IPS-11a (cell line): ENCODE results near the gene EHMT2.
"Not testable (repeated sequence)": the region's sequence is repeated elsewhere in the genome, so short reads cannot be mapped to it uniquely, and the experiment has no call there.

ENCODE experiments used
- H3K4me3 ChIP-seq: one replicate; pipeline ENCODE4 v1.5.1; 2013; ENCODE audit warnings: low read depth, low read length, control low read depth

Gene EHMT2

DNA sequence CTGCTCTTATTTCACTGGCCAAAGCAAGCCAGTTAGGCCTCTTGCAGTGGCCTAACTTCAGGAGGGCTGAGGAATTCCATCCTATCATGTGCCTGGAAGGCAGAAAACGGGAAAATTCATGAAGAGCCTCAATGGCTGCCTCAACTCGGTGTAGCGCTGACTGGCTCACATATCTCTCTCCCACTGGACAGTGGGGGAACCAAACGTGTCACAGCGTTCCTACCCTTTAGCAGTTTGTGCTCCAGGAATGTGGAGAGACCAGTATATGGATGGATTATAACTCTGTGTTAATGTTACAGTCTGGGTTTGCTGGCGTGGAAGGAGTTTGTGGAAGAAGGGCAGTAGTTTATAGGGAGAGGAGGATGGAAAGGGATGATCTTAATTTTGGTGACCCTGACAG, 18.3 kb upstream of the EHMT2 start:
- H3K4me3 ChIP-seq: no peak overlapping the region

DNA sequence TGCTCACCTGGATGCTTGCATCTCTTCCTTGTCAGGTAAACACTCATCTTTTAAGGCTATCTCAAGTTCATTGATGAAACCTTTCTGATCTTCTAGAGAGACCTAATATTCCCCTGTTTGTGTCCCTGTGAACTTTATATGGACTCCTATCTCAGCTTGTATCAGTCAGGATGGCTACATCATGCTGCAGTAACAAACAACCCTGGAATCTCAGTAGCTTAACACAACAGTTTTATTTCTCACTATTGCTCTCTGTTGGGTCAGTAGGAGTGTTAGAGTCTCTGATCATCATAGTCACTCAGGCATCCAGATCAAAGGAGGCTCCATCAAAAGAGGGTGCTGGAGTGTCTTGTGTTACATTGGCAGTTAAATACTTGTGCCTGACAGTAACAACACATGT, 17.9 kb upstream of the EHMT2 start:
- H3K4me3 ChIP-seq: no peak overlapping the region

DNA sequence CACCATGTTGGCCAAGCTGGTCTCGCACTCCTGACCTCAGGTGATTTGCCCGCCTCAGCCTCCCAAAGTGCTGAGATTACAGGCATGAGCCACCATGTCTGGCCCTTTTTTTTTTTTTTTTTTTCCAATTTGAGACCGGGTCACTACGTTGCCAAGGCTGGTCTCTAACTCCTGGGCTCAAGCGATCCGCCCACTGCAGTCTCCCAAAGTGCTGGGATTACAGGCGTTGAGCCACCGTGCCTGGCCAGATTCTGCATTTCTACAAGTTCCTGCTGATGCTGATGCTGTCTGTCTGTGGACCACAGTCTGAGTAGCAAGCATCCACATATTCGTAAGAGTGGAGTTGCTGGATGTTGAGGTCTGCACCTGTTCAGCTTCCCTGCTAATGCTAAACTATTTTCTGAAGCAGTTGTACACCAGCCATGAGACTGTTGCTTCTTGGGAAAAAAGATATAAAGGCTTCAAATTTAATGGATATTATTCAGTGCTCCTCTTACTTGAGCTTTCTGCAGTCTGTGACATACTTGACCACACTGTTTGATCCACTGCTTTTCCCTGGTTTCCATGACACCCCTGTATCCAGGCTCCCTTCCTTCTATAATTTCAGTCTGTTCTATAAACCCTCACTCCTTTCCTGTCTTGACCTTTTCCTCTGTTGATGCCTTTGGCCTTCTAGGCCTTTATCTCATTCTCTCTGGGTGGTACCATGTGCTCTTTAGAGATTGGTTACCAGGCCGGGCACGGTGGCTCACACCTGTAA, 14.5 kb upstream of the EHMT2 start:
- no peak overlapping the region for H3K4me3 ChIP-seq

DNA sequence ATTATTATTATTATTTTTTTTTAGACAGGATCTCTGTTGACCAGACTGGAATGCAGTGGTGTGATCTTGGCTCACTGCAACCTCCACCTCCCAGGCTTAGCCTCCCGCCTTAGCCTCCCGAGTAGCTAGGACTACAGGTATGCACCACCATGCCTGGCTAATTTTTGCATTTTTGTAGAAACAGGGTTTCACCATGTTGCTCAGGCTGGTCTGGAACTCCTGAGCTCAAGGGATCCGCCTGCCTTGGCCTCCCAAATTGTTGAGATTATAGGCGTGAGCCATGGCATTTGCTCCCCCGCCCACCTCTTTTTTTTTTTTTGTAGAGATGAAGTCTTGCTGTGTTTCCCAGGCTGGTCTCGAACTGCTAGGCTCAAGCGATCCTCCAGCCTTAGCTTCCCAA, 11.8 kb upstream of the EHMT2 start:
- H3K4me3 ChIP-seq: not testable (repeated sequence)

DNA sequence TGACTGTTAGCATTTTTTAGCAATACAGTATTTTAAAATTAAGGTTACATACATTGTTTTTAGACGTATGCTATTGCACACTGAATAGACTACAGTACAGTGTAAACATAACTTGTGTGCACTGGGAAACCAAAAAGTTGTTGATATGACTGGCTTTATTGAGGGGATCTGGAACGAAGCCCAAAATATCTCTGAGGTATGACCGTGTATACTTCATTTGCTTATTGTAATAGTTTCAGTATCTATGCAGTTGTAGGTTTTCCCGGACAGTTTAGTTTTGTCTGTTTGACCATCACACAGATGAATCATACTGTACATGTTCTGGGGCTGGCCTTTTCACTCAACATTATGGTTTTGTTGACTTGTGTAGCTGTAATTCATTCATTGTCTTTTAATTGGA, 11.3 kb upstream of the EHMT2 start:
- H3K4me3 ChIP-seq: no peak overlapping the region

DNA sequence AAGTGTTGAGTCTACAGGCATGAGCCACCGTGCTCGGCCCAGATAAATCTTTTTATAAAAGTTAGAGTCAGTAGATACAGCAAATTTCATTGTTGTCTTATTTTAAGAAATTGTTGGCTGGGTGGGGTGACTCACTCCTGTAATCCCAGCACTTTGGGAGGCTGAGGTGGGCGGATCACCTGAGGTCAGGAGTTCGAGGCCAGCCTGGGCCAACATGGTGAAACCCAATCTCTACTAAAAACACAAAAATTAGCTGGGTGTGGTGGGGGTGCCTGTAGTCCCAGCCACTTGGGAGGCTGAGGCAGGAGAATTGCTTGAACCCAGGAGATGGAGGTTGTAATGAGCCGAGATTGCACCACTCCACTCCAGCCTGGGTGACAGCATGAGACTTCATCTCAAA, 10.8 kb upstream of the EHMT2 start:
- not testable (repeated sequence) for H3K4me3 ChIP-seq

DNA sequence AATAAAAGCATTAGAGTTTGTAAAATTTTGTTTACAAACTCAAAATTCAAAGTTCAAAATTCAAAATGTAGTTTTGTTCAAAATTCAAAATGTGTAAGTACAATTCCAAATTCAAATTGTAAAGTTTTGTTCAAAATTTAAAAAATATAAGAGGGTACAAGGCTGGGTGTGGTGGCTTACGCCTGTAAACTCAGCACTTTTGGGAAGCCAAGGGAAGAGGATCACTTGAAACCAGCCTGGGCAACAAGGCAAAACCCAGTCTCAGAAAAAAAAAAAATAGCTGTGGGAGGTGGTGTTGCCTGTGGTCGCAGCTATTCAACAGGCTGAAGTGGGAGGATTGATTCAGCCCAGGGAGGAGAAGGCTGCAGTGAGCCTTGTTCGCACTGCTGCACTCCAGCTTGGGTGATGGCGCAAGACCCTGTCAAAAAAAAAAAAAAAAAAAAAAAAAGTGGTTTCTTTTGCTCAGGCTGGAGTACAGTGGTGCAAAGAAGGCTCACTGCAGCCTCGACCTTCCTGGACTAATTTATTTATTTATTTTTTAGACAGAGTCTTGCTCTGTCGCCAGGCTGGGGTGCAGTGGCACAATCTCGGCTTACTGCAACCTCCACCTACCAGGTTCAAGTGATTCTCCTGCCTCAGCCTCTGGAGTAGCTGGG, 9.8 kb upstream of the EHMT2 start:
- no peak overlapping the region for H3K4me3 ChIP-seq

DNA sequence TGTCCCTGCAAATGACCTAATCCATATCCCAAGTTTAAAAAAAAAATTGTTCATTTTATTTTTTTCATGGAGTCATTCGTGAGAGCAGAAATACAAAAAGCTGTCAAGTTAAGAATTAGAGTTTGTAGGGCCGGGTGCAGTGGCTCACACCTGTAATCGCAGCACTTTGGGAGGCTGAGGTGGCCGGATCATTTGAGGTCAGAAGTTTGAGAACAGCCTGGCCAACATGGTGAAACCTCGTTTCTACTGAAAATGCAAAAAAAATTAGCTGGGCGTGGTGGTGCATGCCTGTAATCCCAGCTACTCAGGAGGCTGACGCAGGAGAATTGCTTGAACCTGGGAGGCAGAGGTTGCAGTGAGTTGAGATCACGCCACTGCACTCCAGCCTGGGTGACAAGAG, 9.2 kb upstream of the EHMT2 start:
- not testable (repeated sequence) for H3K4me3 ChIP-seq

DNA sequence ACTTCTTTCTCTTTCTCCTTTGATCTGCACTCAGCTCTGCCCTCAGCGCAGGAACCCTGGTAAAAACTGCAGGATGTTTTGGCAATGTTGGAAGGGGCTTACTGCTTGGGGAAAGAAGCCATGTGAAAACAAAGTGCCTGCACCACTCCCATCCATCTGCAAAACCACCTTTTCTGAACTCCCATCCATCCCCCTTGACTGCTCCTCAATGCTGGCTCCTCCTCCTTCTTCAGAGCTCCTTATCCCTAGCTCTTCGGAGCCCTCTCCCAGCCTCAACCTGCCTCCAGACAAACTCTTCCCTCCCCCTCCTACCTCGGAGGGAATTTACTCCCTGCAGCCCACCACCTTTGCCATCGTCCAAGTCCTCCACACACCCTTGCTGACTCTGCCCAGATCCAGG, 8.6 kb upstream of the EHMT2 start:
- H3K4me3 ChIP-seq: no peak overlapping the region

DNA sequence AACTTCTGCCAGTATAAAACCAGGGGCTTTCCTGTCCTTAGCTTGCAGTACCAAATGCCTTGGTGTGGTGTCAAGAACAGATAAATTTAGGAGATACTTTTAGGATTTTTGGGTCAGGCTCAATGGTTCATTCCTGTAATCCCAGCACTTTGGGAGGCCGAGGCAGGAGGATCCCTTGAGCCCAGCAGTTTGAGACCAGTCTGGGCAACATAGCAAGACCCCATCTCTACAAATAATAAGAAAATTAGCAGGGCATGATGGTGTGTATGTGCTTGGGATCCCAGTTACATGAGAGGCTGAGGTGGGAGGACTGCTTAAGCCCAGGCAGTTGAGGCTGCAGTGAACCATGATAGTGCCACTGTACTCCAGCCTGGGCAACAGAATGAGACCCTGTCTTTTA, 7.5 kb upstream of the EHMT2 start:
- H3K4me3 ChIP-seq: no peak overlapping the region

DNA sequence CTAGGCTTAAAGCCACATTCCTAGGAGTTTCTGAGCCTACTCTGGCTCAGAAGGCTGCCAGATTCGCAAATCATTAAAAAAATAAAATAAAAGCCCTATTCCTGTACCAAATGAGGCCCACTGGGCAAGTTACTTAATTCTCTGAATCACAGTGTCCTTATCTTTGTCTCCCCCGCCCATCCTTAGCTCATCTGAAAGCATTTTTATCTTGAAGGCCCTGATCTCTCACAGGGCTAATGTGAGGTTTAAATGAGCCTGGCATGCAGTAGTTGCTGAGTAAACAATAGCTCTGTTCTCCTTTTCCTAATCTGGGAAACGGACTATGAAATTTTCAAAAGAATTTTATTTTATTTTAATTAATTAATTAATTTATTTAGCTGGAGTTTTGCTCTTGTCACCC, 6.5 kb upstream of the EHMT2 start:
- no peak overlapping the region for H3K4me3 ChIP-seq

DNA sequence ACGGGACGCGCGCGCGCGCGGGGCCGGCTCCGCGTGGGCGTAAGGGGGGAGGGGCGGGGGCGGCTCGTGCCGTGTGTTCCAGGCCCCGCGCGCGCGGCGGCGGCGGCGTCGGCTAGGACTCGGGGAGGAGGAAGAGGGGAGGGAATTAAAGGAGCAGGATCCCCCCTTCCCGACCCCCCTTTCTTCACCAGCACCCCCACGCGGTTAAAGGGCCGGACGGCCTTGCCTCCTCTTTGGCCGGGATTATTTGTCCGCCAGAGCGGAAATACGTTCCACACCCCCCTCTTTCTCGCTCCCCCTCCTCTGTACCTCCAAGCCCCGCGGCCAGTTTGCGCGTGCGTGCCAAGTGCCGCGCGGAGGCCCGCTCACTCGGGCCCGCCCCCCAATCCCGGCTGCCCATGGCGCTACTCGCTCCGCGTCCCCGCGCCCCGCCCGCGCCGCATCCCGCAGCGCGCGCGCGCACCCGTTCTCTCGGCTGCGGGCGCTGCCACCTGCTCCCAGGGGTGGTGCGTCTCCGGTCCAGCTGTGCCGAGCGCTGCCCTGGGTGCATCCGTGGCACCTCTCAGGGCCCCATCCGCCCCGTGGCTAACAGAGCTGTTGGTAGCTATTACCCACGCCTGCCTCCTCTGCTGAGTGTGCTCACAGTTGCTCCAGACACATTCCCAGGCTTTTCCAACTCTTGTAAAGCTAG, 4.6 kb upstream of the EHMT2 start, which contains the start of gene ZBTB12:
TSS of gene ZBTB12 (minus strand) at position 134 of the 691 bp plus-strand sequence. CDS start 781 bp downstream, outside the sequence.
- H3K4me3 ChIP-seq: peak within 1 kb of the TSS; percentile 45

DNA sequence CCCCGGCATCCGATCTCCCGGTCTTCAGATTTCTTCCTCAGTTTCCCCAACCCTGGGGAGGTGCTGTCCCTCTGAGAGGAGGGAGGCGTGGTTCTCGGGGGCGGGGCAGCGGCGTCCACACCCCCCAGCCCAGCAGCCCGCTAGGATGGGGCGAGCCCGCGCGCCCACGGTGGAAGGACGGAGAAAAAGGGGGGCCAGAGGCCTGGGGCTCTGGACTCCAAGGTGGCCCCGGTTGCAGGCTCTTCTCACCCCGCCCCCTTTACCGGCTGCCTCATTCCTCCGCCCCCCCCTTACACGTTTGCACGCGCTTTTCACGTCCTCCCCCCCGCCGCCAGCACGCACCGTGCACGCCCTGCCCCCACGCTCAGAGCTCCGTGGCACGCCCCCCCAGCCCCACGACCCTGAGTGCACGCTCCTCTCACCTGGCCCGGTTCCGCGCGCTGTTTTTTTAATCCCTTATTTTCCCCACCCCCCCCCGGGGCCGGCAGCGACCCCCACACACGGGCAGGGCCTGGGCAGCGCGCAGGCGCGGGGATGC, 4.0 kb upstream of the EHMT2 start:
- H3K4me3 ChIP-seq: peak overlapping the region; percentile 45

DNA sequence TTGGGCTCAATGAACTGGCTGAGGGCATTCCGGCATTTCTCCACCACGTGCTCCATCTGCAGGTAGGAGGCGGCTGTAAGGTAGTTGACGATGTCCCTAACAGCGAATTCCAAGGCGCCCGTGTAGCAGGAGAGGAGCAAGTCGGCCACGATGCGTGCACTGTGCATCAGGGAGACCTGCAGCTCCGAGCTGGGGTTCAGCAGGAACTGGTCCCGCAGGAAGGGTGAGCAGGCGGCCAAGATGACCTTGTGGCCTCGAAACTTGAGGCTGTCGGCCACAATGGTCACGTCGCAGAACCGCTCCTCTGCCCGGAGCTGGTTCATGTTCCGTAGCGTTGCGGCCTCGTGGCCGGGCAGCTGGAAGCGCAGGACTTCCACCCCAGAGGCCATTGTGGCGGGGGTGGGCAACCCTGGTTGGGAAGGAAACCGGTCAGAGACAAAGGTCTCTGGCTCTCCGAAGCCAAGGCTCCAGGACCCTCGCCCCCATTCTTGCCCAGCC, 3.5 kb upstream of the EHMT2 start:
- no peak overlapping the region for H3K4me3 ChIP-seq

DNA sequence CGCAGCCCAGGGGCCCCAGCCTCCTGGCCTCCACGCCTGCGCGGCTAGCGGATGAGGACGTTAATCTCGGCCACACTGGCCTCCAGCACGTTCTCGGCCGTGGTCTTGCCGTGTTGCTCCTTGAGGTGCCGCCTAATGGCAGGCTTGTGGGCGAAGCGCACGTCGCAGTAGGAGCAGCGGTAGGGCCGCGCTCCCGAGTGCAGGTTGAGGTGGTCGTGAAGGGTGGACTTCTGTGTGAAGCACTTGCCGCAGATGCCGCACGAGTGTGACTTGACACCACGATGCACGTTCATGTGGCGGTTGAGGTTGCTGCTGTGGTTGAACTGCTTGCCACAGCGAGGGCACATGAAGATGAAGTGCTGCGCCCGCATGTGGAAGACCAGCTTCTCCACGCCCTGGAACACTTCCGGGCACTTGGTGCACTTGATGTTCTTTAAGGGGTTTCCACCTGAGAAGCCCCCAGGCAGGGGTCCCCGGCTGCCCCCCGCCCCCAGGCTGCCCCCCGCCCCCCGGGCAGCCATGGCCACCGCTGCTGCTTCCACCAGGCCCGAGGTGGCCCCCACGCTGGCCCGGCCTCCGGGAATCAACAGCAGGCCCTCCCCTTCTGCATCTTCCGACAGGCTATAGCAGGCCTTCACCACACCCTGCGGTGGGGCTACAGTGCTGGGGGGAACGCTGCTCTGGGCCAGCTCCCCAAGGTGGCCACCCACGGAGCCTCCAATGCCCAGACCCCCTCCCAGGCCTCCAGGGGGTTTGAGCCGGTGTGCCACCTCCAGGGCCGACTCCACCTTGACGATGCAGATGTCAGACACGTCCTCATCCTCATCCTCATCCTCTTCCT, 2.6 kb upstream of the EHMT2 start:
- H3K4me3 ChIP-seq: no peak overlapping the region

DNA sequence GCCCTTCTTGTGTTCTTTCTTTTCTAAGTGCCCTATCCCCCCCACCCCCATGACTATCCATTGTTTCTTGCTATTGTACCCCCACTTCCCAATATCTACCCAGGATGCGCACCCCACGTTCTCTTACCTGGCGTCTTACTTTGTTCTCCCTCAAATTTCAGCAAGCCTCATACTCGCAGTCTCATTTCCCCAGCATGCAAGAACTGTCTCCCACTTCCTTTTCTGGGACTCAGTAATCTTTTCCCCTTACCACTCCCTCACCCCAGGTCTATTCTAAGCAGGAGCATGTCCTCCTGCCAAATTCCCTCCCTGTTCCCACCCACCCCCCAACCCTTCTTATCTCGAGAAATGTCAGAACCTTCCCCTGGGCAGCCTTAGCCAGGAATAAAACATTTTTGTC, 1.7 kb upstream of the EHMT2 start:
- H3K4me3 ChIP-seq: no peak overlapping the region

DNA sequence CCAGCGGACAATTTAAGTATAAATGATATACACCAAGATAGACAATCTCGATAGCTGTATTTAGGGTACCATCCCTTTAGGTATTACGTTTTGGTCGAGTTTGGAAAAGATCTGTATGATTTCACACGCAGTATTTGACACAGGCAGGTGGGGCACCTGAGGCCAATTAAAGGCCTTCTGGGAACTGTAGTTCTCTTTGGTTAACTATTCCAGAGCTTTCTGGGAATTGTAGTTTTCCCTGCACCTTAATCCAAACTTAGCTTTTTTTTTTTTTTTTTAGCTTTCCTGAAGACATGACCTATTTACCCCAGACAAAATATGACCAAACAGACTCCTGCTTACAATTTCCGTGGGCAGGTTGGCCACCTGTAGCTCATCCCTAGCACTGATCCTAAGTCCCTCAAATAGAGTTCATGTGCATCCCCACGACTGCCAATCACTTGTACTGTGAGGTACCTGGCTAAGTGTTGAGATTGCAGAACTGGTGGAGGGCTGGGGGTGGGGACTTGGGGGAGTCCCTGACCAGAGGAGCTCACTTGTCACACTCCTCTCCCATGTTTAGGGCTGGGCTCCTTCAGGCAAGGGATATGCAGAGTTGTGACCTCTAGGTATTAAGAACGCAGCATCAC, 999 bp upstream of the EHMT2 start:
- peak overlapping the region; percentile 89 for H3K4me3 ChIP-seq

DNA sequence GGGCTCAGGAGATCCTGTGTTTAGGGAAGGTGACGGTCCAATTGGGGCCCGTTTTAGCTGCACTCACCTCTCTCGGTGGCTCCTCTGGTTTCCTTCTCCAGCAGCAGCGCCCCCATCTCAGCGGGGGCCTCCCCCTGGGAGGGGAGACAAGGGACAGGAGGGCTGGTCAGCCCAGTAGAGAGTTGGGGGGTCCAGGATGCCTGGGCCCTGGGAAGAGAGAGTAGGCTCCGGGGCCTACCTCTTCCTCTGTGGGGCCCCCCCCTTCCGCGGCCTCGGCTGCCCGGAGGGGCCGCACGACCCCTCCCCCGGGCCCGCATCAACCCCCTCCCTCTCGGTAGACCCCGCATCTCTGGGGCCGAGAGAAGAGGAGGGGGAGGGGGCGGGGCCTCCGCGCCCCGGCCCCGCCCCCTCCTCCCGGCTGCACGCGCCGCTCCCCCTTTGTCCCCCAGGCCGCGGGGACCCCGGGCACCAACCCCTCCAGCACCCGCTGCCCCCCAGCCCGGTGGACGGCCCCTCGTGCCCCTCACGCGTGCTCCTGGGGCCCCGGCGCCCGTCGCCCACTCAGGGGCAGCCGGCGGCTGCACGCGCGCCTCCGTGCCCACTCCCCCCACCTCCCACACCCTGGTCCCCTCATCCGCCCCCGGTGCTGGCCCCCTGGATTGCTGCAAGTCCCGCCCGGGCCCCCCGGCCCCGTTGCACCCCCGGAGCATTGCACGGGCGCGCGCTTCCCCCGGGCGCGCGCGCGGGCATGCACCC, 464 bp downstream of the EHMT2 start:
- peak overlapping the region; percentile 89 for H3K4me3 ChIP-seq

DNA sequence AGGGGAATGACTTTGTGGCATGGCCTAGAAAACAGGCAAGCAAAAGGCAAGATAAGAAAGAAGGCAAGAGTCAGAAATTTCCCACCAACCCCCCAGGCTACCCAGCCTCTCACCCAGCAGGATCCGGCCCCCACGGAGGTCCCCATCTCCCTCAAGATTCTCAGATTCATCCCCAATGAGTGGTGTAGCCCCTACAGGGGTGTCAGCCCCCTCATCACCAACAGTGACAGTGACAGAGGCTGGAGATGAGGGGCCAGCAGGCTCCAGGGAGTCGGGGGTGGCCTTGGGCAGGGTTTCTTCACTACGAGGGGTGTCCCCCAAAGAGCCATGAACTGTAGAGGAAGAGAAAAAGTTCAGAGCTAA, 1.0 kb downstream of the EHMT2 start:
- H3K4me3 ChIP-seq: peak overlapping the region; percentile 41

DNA sequence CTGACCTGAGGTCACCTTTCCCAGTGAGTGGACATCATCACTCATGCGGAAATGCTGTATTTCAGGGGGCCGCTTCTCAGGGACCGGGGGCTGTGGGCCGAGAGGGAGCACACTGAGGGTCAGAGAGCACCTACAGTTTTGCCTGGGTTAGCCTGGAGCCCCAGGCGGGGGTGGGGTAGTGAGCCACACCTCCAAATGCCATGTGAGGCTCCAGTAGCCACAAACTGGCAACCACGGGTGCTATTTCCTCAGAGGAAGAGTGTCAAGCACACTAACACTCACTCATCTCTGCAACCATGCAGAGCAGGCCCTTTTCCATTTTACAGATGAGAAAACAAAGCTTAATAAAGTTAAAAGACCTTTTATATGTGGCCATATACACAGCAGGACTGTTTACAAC, 4.7 kb downstream of the EHMT2 start:
- H3K4me3 ChIP-seq: no peak overlapping the region
